GM21447 (cell line): ENCODE data around the gene ACTC1.

Experiments
- ATAC-seq: cut with Tn5 transposase; IDR thresholded peaks from one replicate; pipeline ENCODE4 v1.9.1; 2021; ENCODE audit not compliant: unreplicated experiment

ACTC1 gene

DNA sequence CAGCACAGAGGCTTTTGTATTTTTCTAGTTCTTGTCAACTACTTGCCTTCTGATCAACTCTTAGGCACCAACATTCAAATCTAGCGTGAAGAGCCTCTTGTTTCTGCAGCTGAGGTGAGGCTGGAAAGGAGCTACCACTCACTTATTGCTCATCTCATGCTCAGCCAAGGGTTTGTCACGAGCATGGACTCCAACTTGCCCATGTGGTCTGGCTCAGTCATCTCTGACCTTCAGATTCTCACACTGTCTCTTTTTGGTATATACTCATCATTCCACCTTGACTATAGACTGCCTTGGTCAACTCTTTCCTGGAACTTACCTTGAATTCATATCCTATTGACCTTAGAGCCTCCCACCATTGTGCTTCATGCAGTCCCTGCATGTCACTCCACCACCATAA is 35.4 kb downstream of the ACTC1 start:
- no peak for ATAC-seq

DNA sequence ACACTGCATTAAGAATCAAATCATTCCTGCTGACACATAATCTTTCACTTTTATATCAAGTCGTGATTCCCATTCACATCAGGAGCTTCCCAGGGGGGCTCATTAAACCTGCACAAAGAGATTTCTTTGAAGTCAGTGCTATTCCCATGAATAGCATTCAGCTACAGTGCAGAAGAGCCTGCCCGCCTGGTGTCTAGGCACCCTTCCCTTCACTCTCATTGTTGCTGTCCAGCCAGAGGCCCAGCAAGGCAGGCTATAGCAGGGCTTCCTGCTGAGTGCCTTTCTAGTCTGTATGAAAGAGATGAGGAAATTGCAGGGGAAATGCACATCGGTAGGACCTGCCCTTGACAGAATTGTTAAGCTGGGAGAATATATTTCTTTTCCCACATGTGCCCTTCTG is 36.0 kb downstream of the ACTC1 start:
- ATAC-seq: no peak

DNA sequence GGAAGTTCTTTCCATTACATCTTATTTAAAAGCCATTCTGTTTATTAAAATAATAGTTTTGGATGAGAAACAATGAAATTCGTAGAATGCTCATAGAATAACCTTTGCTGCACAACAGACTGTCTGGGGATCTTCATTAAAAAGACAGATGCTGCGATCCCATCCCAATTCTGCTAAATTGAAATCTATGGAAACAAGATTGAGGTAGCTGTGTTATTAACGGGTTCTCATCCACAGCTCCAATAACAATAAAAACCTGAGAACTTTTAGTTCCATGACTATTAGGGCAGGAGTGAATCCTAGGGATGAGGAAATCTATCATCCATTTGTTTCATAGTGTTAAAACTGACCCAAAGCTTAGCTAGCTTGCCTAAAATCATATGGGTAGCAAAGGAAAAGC is 38.1 kb downstream of the ACTC1 start:
- ATAC-seq: no peak

DNA sequence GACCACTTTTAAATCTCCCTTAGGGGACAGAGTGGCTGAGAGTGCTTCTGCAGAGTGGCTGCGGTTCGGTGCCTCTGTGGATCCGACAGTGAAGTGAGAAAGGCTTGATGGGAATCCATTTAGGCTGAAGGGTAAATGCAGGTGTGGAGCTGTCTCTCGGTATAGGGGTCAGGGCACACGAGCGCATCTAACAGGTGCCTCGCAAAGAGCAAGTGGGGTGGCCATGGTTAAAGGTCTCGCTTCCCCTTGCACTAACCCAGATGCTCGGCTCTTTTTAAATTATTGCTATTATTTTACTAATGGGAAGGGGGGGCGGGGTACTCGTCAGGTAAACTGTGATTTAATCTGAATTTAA is 40.0 kb downstream of the ACTC1 start:
- ATAC-seq: no peak

DNA sequence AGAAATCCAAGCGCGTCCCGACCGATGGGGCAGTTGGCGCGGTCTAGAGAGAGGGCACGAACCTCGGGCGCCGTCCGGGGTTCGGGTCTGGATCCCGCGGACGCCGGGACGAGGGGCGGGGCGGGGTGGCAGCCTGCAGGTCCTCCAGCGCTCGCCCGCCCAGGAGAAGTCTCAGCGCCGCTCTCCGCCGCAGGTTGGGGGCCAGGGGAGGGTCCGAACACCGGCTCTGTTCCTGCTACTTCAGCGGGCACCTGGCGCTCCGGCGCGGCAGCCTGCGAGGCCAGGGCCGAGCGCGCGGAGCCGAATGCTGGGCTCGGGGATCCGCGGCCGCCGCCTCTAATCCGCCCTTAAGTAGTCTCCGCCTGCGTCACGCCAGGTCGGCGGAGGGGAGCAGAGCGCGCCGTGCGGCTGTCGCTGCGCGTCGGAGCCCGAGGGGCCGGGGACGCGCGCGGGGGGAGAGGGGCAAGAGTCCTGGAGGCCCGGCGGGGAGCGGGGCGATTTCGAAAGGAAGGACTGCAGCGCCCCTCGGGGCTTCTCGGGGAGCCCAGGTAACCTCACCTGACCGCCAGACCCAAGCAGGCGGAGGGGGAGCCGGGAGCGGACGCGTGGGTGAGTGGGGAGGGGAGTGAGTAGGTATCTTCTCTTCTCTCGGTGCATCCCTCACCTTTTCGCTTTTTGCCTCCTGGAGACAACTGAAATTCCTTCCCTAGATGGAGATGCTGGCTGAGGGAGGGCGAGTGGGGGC is 40.5 kb downstream of the ACTC1 start, which contains the start of gene GJD2:
Gene GJD2, minus strand, starts transcription at position 325 of the 745 bp plus-strand sequence. CDS start 510 bp downstream, outside the sequence.
- no peak for ATAC-seq

DNA sequence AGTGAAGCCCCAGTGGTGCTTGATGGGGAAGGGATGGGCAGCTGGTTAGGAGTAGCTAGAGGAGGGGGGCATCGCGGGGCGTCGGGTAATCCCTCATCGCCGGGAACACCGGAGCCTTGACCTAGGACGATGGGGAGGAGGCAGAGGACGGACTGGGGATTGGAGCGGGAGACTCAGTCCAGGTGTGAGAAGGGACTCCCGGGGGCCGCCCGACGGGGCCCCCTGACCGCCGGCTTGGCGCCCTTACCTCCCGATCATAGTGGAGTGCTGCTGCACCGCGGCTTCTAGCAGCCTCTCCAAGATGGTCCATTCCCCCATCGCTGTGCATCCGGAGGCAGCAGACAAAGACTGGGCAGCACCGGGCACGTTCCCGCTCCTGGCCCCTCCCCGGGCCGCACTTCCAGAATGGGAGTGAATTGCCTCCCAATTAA is 41.2 kb downstream of the ACTC1 start:
- no peak for ATAC-seq

DNA sequence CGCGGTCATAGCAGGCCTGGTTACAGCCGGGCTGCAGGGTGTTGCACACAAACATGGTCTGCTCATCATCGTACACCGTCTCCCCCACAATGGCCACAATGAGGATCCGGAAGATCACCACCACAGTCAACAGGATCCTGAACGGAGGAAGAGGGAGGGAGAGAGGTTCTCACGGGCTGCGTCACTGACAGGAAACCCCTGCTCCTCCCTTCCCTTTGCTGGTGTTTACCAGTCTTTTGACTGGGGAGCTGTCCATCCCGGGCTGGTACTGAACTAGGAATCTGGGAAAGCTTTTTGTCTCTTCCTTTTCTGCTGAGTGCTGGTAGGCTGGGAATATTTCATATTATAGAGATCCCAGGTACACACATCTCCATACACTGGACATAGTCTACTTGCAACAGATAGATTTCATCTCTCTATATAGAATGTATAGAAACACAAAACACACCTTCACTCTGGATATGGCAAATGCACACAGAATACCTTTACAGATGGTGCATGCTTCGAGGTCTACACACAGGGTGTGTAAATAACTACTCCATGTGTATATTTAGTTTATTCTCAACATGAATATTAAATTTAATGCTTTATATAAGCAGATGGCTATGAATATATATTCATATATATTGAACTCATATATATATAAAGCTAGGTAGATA is 42.0 kb downstream of the ACTC1 start:
- no peak for ATAC-seq

DNA sequence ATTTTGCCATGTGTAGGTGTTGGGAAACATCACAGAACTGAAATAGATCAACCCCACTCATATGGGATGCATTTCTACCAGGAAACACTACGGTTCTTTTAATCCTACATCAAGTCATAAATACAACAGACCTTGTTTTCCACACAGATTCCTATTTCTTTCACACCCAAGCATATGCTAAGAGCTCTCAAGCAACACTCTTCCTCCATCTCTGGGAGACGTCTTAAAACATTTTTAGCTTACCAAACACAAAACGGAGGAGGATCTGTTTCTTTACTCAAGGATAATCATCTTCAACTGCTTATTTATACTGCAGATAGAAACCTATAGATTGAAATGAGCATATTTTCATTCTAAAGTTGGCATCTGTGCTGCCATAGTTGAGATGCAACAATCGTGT is 45.7 kb downstream of the ACTC1 start:
- ATAC-seq: no peak
